ENCODE measurements around the gene CD109.

DNA sequence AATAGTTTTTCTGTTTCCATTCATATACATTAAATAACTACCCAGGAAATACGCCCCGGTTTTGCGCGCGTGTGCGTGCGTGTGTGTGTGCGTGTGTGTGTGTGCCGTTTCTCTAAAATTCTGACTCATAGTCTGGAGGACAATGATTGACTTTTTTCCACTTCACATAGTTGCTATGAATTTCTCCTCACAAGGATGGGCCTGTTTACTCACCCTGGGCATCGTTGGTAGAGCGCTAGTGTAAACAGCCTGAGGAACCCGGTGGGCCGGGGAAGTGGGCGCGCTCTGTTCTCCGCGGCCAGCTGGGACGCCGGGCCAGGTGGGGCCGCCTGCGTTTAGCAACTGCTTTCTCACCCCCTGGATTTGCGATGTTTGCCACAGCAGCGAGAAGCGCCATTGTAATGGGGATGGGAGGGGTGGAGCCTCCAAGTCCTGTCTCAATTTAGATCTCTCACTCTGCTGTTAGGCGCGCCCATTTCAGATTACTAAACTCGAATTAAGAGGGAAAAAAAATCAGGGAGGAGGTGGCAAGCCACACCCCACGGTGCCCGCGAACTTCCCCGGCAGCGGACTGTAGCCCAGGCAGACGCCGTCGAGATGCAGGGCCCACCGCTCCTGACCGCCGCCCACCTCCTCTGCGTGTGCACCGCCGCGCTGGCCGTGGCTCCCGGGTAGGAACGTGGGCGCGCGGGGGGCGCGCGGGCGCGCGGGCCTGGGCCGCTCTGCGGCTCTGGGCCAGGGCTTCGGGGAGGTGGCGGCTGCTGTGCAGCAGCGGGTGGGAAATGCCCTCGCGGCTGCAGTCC lies at the start of gene CD109:
- TF ChIP-seq, protein P1, sequence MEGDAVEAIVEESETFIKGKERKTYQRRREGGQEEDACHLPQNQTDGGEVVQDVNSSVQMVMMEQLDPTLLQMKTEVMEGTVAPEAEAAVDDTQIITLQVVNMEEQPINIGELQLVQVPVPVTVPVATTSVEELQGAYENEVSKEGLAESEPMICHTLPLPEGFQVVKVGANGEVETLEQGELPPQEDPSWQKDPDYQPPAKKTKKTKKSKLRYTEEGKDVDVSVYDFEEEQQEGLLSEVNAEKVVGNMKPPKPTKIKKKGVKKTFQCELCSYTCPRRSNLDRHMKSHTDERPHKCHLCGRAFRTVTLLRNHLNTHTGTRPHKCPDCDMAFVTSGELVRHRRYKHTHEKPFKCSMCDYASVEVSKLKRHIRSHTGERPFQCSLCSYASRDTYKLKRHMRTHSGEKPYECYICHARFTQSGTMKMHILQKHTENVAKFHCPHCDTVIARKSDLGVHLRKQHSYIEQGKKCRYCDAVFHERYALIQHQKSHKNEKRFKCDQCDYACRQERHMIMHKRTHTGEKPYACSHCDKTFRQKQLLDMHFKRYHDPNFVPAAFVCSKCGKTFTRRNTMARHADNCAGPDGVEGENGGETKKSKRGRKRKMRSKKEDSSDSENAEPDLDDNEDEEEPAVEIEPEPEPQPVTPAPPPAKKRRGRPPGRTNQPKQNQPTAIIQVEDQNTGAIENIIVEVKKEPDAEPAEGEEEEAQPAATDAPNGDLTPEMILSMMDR (IDR thresholded peaks at IDR 0.05; ENCODE audit: poor library complexity, severe bottlenecking), result no peak
- TF ChIP-seq EZH2 (IDR thresholded peaks at IDR 0.05; ENCODE audit: borderline replicate concordance, insufficient read depth, low read length, poor library complexity, severe bottlenecking) (no peak), POLR2AphosphoS5 (IDR thresholded peaks at IDR 0.05) (no peak), MXI1 (conservative IDR thresholded peaks at IDR 0.05; ENCODE audit: poor library complexity, severe bottlenecking) (no peak), RAD21 (conservative IDR thresholded peaks at IDR 0.05) (no peak)
